Peyer's patch (tissue), 4 donors: ENCODE measurements around the gene RPL22. TPM values are rescaled to one million over a fixed set of nuclear protein-coding genes. Genes with fewer than 3 reads are reported as not detected.

Experiments
- DNase-seq, 3 donors: peaks; one replicate each; pipeline ENCODE4 v3.0.0-alpha.2; 2017 to 2019
- H3K27ac ChIP-seq, 4 donors: fragments of 200-600 bp; sonication (generic); one replicate each; pipeline ENCODE4 v1.5.1; 2016 to 2019
- H3K27me3 ChIP-seq, 2 donors: fragments of 200-600 bp; sonication (generic); one replicate each; pipeline ENCODE4 v1.5.1; 2019
- H3K36me3 ChIP-seq, 3 donors: fragments of 200-600 bp; sonication (generic); one replicate each; pipeline ENCODE4 v1.5.1; 2016 to 2019
- H3K4me1 ChIP-seq, 4 donors: fragments of 200-600 bp; sonication (generic); one replicate each; pipeline ENCODE4 v1.5.1; 2016 to 2019
- H3K4me3 ChIP-seq, 4 donors: fragments of 200-600 bp; sonication (generic); 1 replicate in 3 of 4; 2 replicates in 1 of 4; pipeline ENCODE4 v1.5.1; 2016 to 2019; ENCODE audit warnings: mild to moderate bottlenecking in 1 of 4
- H3K9me3 ChIP-seq, 4 donors: fragments of 200-600 bp; sonication (generic); one replicate each; pipeline ENCODE4 v1.5.1; 2016 to 2019; ENCODE audit warnings: mild to moderate bottlenecking in 1 of 4
- POLR2A ChIP-seq, 2 donors: fragments of 450-650 bp; IDR thresholded peaks; one replicate each; pipeline ENCODE4 v1.5.1; 2017; ENCODE audit warnings: antibody characterized with exemption in 2 of 2, mild to moderate bottlenecking in 2 of 2, moderate library complexity in 2 of 2
- total RNA-seq, 4 donors: library from RNA; depleted of rRNA; stranded (reverse); fragments of >200 nt; gene quantifications; one replicate each; pipeline ENCODE4 v1.1.0, GENCODE V29; 2016
- TF ChIP-seq, protein P1 (sequence below), 6 experiments: fragments of 450-650 bp in 4 of 6; fragments of 200-600 bp in 2 of 6; sonication (generic) in 1 of 6; IDR thresholded peaks; one replicate each; pipeline ENCODE4 v1.5.1; 2017 to 2019; ENCODE audit warnings: antibody characterized with exemption in 6 of 6, mild to moderate bottlenecking in 3 of 6, moderate library complexity in 1 of 6

Gene RPL22
- 100 to 1,000 TPM in 2 of 4 donors, 10 to 100 TPM in 2; 78.1 to 170 (median 99.0) TPM for total RNA-seq

DNA sequence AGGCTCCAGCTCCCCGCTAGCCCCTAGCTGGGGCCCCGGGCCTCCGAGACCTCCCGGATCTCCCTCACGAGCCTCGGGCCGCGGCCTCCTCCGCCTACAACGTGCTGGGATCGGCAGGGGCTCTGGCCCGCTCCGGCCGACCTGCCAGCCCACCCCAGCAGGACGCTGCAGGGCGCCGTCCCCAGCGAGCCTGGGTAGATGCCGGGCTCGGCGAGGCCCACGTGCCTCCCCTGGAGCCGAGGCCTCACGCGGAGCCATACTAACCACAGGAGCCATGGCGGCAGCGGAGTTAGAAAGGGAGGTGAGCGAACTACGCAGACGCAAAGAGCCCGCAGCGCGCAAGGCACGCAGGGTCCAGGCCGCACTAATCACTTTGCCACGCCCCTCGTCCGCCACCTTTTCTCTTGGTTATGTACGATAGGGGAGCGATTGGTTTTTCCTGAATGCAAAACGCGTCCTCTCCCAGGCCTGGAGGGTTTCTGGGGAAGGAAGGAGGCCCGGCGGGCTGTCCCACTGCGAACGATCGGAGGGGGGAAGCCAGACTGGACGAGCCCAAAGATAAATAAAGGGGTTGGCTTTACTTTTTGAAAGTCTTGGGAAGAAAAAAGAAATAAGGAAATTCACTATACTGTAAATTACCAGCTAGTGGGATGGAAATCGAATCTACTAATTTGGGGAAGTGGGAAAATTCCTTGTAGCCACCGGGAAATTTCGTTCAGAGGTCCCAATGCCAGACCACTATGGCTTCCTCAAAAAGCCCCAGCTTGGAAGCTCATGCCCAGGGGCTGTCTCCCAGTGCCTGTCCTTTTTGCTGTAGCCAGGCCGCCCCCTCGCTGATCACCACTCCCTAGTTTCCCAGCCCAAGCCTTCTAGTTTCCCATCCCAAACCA, at the start of gene RPL22:
RPL22 (minus strand) TSS at position 298 of the 890 bp plus-strand sequence; CDS start at position 276, 22 bp downstream.
- peak; percentile 97 to 100 (median 99) for DNase-seq
- H3K27me3 ChIP-seq = no peaks in the 10 kb centered on the region
- no peaks in the 10 kb centered on the region for H3K9me3 ChIP-seq
- peaks cover 0 to 20% (median 0%) of the 10 kb centered on the region in 3 donors for H3K36me3 ChIP-seq
- peak within 1 kb of the TSS; percentile 67 to 83 (median 79) for H3K27ac ChIP-seq
- TF ChIP-seq POLR2A (IDR thresholded peaks at IDR 0.05) = peak; percentile 46 to 79
- TF ChIP-seq, protein P1, sequence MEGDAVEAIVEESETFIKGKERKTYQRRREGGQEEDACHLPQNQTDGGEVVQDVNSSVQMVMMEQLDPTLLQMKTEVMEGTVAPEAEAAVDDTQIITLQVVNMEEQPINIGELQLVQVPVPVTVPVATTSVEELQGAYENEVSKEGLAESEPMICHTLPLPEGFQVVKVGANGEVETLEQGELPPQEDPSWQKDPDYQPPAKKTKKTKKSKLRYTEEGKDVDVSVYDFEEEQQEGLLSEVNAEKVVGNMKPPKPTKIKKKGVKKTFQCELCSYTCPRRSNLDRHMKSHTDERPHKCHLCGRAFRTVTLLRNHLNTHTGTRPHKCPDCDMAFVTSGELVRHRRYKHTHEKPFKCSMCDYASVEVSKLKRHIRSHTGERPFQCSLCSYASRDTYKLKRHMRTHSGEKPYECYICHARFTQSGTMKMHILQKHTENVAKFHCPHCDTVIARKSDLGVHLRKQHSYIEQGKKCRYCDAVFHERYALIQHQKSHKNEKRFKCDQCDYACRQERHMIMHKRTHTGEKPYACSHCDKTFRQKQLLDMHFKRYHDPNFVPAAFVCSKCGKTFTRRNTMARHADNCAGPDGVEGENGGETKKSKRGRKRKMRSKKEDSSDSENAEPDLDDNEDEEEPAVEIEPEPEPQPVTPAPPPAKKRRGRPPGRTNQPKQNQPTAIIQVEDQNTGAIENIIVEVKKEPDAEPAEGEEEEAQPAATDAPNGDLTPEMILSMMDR (IDR thresholded peaks at IDR 0.05) = peak in 3 of 6 experiments; percentile 3 to 28 (median 10)
- H3K4me3 ChIP-seq = peak within 1 kb of the TSS; percentile 81 to 100 (median 91)
- peaks cover 0 to 24% (median 12%) of the 10 kb centered on the region in 4 donors for H3K4me1 ChIP-seq

DNA sequence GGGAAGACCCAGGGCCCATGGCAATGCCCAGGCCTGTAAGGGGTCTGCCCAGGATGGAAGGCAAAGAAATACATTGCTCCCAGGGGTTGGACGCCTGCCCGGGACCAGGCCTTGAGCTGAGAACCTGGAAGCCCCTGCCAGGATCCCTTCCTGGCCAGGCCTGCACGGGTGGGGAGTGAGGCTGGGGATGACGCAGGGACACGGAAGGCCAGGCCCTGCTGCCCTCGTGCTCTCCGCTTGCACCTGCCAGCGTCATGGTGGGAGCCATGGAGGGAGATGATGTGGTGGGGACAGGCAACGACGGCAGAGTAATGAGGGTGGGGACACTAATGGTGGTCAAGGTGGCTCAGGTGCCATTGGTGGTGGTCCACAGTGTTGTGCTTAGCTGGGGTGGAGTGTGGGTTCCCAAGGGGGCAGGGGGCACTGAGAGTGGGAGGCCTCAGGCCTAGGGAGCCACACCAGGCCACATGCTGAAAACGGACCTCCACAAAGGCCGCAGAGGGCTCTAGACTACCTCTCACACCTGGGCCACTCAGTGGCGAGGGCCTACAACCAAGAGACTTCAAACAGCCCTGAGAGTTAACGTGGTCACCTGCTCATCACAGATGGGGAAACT, 48.9 kb upstream of the RPL22 start:
- no peaks in the 10 kb centered on the region for H3K9me3 ChIP-seq
- H3K4me1 ChIP-seq = peaks cover 4 to 30% (median 14%) of the 10 kb centered on the region in 4 donors
- no peak overlapping the region for H3K4me3 ChIP-seq
- peaks cover 0 to 12% (median 0%) of the 10 kb centered on the region in 3 donors for H3K36me3 ChIP-seq
- peak overlapping the region in 1 of 4 donors; percentile 19 for H3K27ac ChIP-seq
- DNase-seq = no peak
- peaks cover 0 to 24% of the 10 kb centered on the region in 2 donors for H3K27me3 ChIP-seq
- TF ChIP-seq POLR2A (IDR thresholded peaks at IDR 0.05) = no peak
- TF ChIP-seq, protein P1 (IDR thresholded peaks at IDR 0.05) = no peak

DNA sequence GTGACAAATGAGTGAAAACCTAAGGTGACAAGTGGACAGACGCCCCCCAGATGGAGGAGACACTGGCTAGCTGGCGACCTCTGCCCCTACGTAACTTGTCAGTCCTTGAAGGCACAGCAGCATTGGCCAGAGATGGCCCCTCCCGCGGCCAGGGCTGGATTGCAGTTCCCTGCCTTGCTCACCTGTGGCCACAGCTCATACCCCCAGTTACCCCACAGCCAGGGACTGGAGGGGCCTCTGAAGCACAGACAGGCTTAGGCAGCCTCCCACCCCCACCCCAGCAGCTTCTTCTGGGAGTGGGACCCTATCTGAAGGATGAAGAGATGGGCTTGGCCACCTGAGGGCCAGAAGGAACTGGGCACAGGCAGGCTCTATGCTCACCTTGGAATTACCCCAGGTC, 48.3 kb upstream of the RPL22 start:
- no peaks in the 10 kb centered on the region for H3K9me3 ChIP-seq
- peaks cover 0 to 6% (median 0%) of the 10 kb centered on the region in 3 donors for H3K36me3 ChIP-seq
- no peak for TF ChIP-seq POLR2A (IDR thresholded peaks at IDR 0.05)
- TF ChIP-seq, protein P1 (IDR thresholded peaks at IDR 0.05) = no peak
- DNase-seq = peak in 1 of 3 donors; percentile 59
- H3K4me3 ChIP-seq = no peak overlapping the region
- peak overlapping the region in 1 of 4 donors; percentile 15 for H3K27ac ChIP-seq
- H3K4me1 ChIP-seq = peaks cover 4 to 31% (median 14%) of the 10 kb centered on the region in 4 donors
- peaks cover 0 to 30% of the 10 kb centered on the region in 2 donors for H3K27me3 ChIP-seq

DNA sequence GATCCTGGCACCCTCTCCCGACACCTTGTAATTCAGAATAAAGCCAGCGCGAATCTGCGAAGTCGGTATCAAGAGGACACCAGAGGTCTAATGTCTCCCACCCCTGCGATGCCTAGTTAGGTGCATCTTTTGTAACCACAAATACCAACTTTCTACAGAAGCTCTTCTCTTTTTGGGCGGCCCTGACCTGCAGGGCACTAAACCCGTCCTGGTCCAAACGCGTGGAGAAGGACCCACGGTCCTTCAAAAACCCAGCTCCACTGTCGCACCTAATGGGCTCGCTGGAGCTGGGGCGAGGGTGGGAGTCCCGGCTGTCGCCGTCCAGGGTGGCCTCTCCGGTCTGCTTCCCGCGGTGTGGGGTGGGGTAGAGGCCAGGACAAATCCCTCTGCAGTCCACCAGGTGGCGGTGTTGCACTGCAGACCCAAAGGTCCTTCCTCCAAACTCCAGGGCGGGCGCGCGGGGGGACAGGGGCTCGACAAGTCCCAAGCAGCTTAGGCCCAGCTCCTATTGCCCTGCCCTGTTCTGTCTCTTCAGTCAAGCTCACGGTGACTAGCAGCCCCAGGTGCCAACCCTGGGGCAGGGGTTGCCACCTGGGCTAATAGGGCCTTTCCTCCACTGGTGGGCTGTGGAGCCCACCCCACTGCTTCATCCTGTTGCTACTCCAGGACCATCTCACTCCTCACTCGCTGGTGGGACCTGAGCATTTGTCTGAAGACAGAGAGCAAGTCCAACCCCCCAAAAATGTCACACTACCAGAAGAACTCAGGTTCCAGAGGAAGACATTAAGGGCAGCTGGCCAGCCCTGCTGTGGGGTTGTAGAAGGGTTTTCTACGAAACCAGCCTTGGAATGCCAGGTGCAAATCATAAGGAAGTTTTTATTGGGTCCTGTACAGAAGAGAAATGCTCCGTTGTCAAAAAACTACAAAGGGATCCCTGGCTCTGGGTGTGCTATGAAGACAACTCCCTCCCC, 47.4 kb upstream of the RPL22 start:
- H3K27ac ChIP-seq = peak overlapping the region in 1 of 4 donors; percentile 12
- peak overlapping the region in 1 of 4 donors; percentile 23 for H3K4me3 ChIP-seq
- H3K36me3 ChIP-seq = no peaks in the 10 kb centered on the region
- peaks cover 0 to 39% of the 10 kb centered on the region in 2 donors for H3K27me3 ChIP-seq
- no peaks in the 10 kb centered on the region for H3K9me3 ChIP-seq
- H3K4me1 ChIP-seq = peaks cover 4 to 39% (median 20%) of the 10 kb centered on the region in 4 donors
- DNase-seq = peak; percentile 71 to 89 (median 89)
- TF ChIP-seq, protein P1 (IDR thresholded peaks at IDR 0.05) = peak; percentile 96 to 98 (median 97)
- peak in 1 of 2 donors; percentile 22 for TF ChIP-seq POLR2A (IDR thresholded peaks at IDR 0.05)
